NCI-H2196 (cell line): ENCODE measurements around the gene CIPC.

ENCODE experiments used
- DNase-seq: peaks from one replicate; lab custom pipeline; 2025; ENCODE audit not compliant: unreplicated experiment; lab: John Stamatoyannopoulos, UW

The CIPC gene

GRCh38 chr14:77068517-77069200, 29.4 kb upstream of the CIPC start:
- DNase-seq, result no peak

- DNase-seq, result no peak
Observed at GRCh38 chr14:77069551-77069950, 28.5 kb upstream of the CIPC start.

GRCh38 chr14:77071938-77072388, 26.1 kb upstream of the CIPC start:
- DNase-seq, result no peak

GRCh38 chr14:77074969-77075368, 23.1 kb upstream of the CIPC start:
- no peak for DNase-seq

GRCh38 chr14:77076113-77076631, 21.9 kb upstream of the CIPC start:
- no peak for DNase-seq

GRCh38 chr14:77077040-77077439, 21.0 kb upstream of the CIPC start:
- DNase-seq, result no peak

GRCh38 chr14:77082356-77082755, 15.7 kb upstream of the CIPC start:
- DNase-seq, result no peak

- DNase-seq, result no peak
Observed at GRCh38 chr14:77083082-77083481, 15.0 kb upstream of the CIPC start.

- no peak for DNase-seq
Observed at GRCh38 chr14:77084985-77085384, 13.1 kb upstream of the CIPC start.

- DNase-seq, result no peak
Observed at GRCh38 chr14:77085538-77085937, 12.5 kb upstream of the CIPC start.

GRCh38 chr14:77086017-77086727, 11.9 kb upstream of the CIPC start:
- no peak for DNase-seq

- DNase-seq, result no peak
Observed at GRCh38 chr14:77086951-77087350, 11.1 kb upstream of the CIPC start.

- DNase-seq, result no peak
Observed at GRCh38 chr14:77087631-77088030, 10.4 kb upstream of the CIPC start.

- DNase-seq, result peak; percentile 82
Observed at GRCh38 chr14:77088219-77088618, 9.8 kb upstream of the CIPC start.

- no peak for DNase-seq
Observed at GRCh38 chr14:77088645-77089044, 9.4 kb upstream of the CIPC start.

GRCh38 chr14:77091518-77091917, 6.5 kb upstream of the CIPC start:
- no peak for DNase-seq

GRCh38 chr14:77092676-77093075, 5.4 kb upstream of the CIPC start:
- no peak for DNase-seq

GRCh38 chr14:77094672-77095284, 3.3 kb upstream of the CIPC start:
- peak; percentile 86 for DNase-seq

- no peak for DNase-seq
Observed at GRCh38 chr14:77097006-77097699, 905 bp upstream of the CIPC start.

- no peak for DNase-seq
Observed at GRCh38 chr14:77098529-77099353, 683 bp downstream of the CIPC start.
